ENCODE measurements around the gene GAPVD1. TPM values are rescaled to one million over a fixed set of nuclear protein-coding genes. Genes with fewer than 3 reads are reported as not detected.

The GAPVD1 gene
- total and polyA plus RNA-seq, 10 of the 15 experiments (the other 5 are each of a cell fraction or from before 2014, with no cell fraction given): 4.3 to 36.6 (median 25.9) TPM

- FAIRE-seq (no peak), ATAC-seq (peak; percentile 93), DNase-seq (ENCODE audit: low read depth, low spot score) (no peak)
- Histone ChIP-seq H3K79me2 (ENCODE audit: control insufficient read depth, insufficient read depth, low read length) (no peaks in the 10 kb centered on the region), H3K36me3 (ENCODE audit: control insufficient read depth in 2 of 2, insufficient read depth in 2 of 2, low read length in 1 of 2) (no peaks in the 10 kb centered on the region), H2AFZ (ENCODE audit: control insufficient read depth, low read depth, low read length) (peak overlapping the region; percentile 79), H3K27ac (ENCODE audit: control insufficient read depth, insufficient read depth) (no peak overlapping the region), H4K20me1 (ENCODE audit: control insufficient read depth, insufficient read depth) (no peaks in the 10 kb centered on the region; the same call in 1 of the 2 replicates), H3K4me2 (ENCODE audit: control insufficient read depth, insufficient read depth) (peak overlapping the region; percentile 98), H3K27me3 (replicated peaks in 1 of 2; ENCODE audit: control insufficient read depth in 2 of 2, insufficient read depth in 2 of 2, low read length in 1 of 2) (no peaks in the 10 kb centered on the region), H3K9ac (ENCODE audit: control insufficient read depth, insufficient read depth, low read length) (peak overlapping the region; percentile 35), H3K4me1 (ENCODE audit: control insufficient read depth, insufficient read depth, low read length) (peaks cover 10% of the 10 kb centered on the region), H3K9me3 (replicated peaks; ENCODE audit: control insufficient read depth, insufficient read depth, low read length) (no peaks in the 10 kb centered on the region; the same call in 2 of the 3 replicates), H3K4me3 (peak overlapping the region; percentile 70; the same call in 1 of the 2 replicates)
- intact Hi-C loops (cut with micrococcal nuclease; ENCODE audit: unreplicated experiment): loop anchor here (1.0 to 5.0 kb wide), 3 partner anchors 821 to 1084 kb away; no protein-coding TSS in a partner anchor
- in situ Hi-C loops (cut with MboI): loop anchor here (5.0 kb wide), 3 partner anchors 824 to 1069 kb away; no protein-coding TSS in a partner anchor
- ChIA-PET RAD21 (ENCODE audit: unreplicated experiment) (interaction anchor here (0.6 to 2.5 kb wide), 36 partner anchors 9 to 1150 kb away, joined by 3 to 26 read pairs (median 4); no protein-coding TSS in a partner anchor), POLR2A (interaction anchor here (0.8 to 0.9 kb wide), 2 partner anchors 150 to 223 kb away, joined by 3 read pairs; no protein-coding TSS in a partner anchor), CTCF (interaction anchor here (0.6 to 3.4 kb wide), 49 partner anchors 9 to 1150 kb away, joined by 3 to 34 read pairs (median 3); no protein-coding TSS in a partner anchor), SMC1A (ENCODE audit: uncharacterized antibody, unreplicated experiment) (interaction anchor here (0.6 to 2.3 kb wide), 19 partner anchors 9 to 1083 kb away, joined by 3 to 15 read pairs (median 4); no protein-coding TSS in a partner anchor)
- no TSS peak for BruUV-seq (replicated peaks)
- 8% methylated on average over 88 of the region's 104 CpGs for WGBS (ENCODE audit: insufficient coverage, insufficient replicate concordance, low lambda C conversion rate, missing lambda C conversion rate)
- peak; percentile 13 to 43; a peak in 1 of 4 replicates for TF ChIP-seq BHLHE40 (IDR thresholded peaks at IDR 0.05; ENCODE audit: borderline replicate concordance in 1 of 2, low read depth in 2 of 2, low read length in 1 of 2)
- 0 out of 2 replicates have a peak, but pooled peaks have one; percentile 19 for TF ChIP-seq ZNF207 (IDR thresholded peaks at IDR 0.05; ENCODE audit: borderline replicate concordance)
- TF ChIP-seq ZNF622 (IDR thresholded peaks at IDR 0.05): no peak
- peak; percentile 72 for TF ChIP-seq MEF2B (IDR thresholded peaks at IDR 0.05; ENCODE audit: partially characterized antibody, poor library complexity, severe bottlenecking)
- TF ChIP-seq, protein P1, sequence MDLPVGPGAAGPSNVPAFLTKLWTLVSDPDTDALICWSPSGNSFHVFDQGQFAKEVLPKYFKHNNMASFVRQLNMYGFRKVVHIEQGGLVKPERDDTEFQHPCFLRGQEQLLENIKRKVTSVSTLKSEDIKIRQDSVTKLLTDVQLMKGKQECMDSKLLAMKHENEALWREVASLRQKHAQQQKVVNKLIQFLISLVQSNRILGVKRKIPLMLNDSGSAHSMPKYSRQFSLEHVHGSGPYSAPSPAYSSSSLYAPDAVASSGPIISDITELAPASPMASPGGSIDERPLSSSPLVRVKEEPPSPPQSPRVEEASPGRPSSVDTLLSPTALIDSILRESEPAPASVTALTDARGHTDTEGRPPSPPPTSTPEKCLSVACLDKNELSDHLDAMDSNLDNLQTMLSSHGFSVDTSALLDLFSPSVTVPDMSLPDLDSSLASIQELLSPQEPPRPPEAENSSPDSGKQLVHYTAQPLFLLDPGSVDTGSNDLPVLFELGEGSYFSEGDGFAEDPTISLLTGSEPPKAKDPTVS (IDR thresholded peaks at IDR 0.05; ENCODE audit: low read depth, low read length): no peak
- peak; percentile 81 for TF ChIP-seq SMC3 (IDR thresholded peaks at IDR 0.05; ENCODE audit: borderline replicate concordance, low read length)
- TF ChIP-seq MEF2A (IDR thresholded peaks at IDR 0.05; ENCODE audit: insufficient read depth, low read depth, low read length): 0 out of 2 replicates have a peak, but pooled peaks have one; percentile 21
- 0 out of 3 replicates have a peak, but pooled peaks have one; percentile 10 for TF ChIP-seq POU2F2 (IDR thresholded peaks at IDR 0.05; ENCODE audit: borderline replicate concordance, low read depth, low read length)
- peak; percentile 27; the same call in 1 of the 2 replicates for TF ChIP-seq NR2F1 (conservative IDR thresholded peaks at IDR 0.05)
- TF ChIP-seq BACH1 (IDR thresholded peaks at IDR 0.05; ENCODE audit: borderline replicate concordance): no peak
- TF ChIP-seq MYB (IDR thresholded peaks at IDR 0.05; ENCODE audit: borderline replicate concordance, low read depth, low read length): no peak
- no peak for TF ChIP-seq USF1 (IDR thresholded peaks at IDR 0.05; ENCODE audit: borderline replicate concordance, extremely low read length, insufficient read depth, low read depth, low read length)
- peak; percentile 44; the same call in 1 of the 2 replicates for TF ChIP-seq DPF2 (IDR thresholded peaks at IDR 0.05)
- no peak for TF ChIP-seq ZNF217 (IDR thresholded peaks at IDR 0.05)
- TF ChIP-seq, protein P2, sequence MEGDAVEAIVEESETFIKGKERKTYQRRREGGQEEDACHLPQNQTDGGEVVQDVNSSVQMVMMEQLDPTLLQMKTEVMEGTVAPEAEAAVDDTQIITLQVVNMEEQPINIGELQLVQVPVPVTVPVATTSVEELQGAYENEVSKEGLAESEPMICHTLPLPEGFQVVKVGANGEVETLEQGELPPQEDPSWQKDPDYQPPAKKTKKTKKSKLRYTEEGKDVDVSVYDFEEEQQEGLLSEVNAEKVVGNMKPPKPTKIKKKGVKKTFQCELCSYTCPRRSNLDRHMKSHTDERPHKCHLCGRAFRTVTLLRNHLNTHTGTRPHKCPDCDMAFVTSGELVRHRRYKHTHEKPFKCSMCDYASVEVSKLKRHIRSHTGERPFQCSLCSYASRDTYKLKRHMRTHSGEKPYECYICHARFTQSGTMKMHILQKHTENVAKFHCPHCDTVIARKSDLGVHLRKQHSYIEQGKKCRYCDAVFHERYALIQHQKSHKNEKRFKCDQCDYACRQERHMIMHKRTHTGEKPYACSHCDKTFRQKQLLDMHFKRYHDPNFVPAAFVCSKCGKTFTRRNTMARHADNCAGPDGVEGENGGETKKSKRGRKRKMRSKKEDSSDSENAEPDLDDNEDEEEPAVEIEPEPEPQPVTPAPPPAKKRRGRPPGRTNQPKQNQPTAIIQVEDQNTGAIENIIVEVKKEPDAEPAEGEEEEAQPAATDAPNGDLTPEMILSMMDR (IDR thresholded peaks at IDR 0.05 in 2 of 3, conservative IDR thresholded peaks at IDR 0.05 in 1 of 3; ENCODE audit: control insufficient read depth in 2 of 3, extremely low read depth in 1 of 3, insufficient read depth in 1 of 3, low read depth in 3 of 3, low read length in 3 of 3): peak; percentile 75 to 95 (median 87); a peak in 5 of 6 replicates
Observed at GRCh38 chr9:125407974-125408900, 146.6 kb downstream of the GAPVD1 start.

All from GM12878 (cell line).